K562 (cell line): ENCODE data around the gene DCAF11. TPM values are rescaled to one million over a fixed set of nuclear protein-coding genes. Genes with fewer than 3 reads are reported as not detected.

Source experiments
- ATAC-seq: fragments of 200-7000 bp; cut with Tn5 transposase; 3 replicates; pipeline ENCODE4 v1.9.1; 2020; ENCODE audit warnings: moderate library complexity
- BruUV-seq: library from RNA; stranded (reverse); fragments of 400-500 nt; replicated peaks from 2 replicates; lab custom pipeline; 2021; lab: Mats Ljungman, UMichigan
- CTCF ChIA-PET: fragments of 300-600 bp; formaldehyde crosslinking; extraction: SDS; loops from one replicate; lab custom pipeline; 2021; ENCODE audit warnings: low intra/inter-chr PET ratio; lab: Yijun Ruan, JAX
- POLR2A ChIA-PET: fragments of 300-600, 350-650 bp; sonication (Branson Sonifier 250); formaldehyde crosslinking; extraction: SDS; loops from one replicate; lab custom pipeline; 2021; ENCODE audit warnings: antibody characterized with exemption, inconsistent platforms; lab: Yijun Ruan, JAX
- DNase-seq, 4 experiments: peaks; one replicate each; pipeline versions ENCODE4 v3.0.0 to v3.0.0-alpha.2; 2011 to 2018; ENCODE audit warnings: low spot score in 3 of 4, mixed read lengths in 3 of 4; ENCODE audit errors: extremely low read depth in 1 of 4
- FAIRE-seq: peaks from 2 replicates; lab custom pipeline; 2011; peaks lifted over from hg19 to GRCh38; lab: Jason Lieb, UNC
- H2AFZ ChIP-seq: 2 replicates; pipeline ENCODE4 v1.6.0; 2011; ENCODE audit warnings: low read depth, low read length, control low read depth, inconsistent platforms
- H3K27ac ChIP-seq: fragments of 200-600 bp; 3 replicates; pipeline ENCODE4 v1.8.0; 2011; ENCODE audit warnings: low read depth, mild to moderate bottlenecking, control low read depth, inconsistent platforms, low read length, moderate library complexity, mixed read lengths; ENCODE audit errors: extremely low read depth
- H3K27me3 ChIP-seq, 2 experiments: fragments of 300-600 bp in 1 of 2; 2 replicates in 1 of 2; 3 replicates in 1 of 2; pipeline versions ENCODE4 v1.6.0 to v1.8.0; 2011; ENCODE audit warnings: inconsistent platforms in 2 of 2, low read length in 2 of 2, mild to moderate bottlenecking in 1 of 2, mixed read lengths in 1 of 2, moderate library complexity in 1 of 2; ENCODE audit not compliant: control insufficient read depth in 2 of 2, insufficient read depth in 2 of 2
- H3K36me3 ChIP-seq: fragments of 300-600 bp; 3 replicates; pipeline ENCODE4 v1.8.0; 2011; ENCODE audit warnings: mild to moderate bottlenecking, low read length, inconsistent platforms; ENCODE audit not compliant: control insufficient read depth, insufficient read depth
- H3K4me1 ChIP-seq, 2 experiments: fragments of 200-600 bp in 1 of 2; replicated peaks in 1 of 2; 2 replicates in 1 of 2; 3 replicates in 1 of 2; pipeline versions ENCODE4 v1.5.1 to v1.8.0; 2011; ENCODE audit warnings: inconsistent platforms in 2 of 2, low read length in 2 of 2, mild to moderate bottlenecking in 1 of 2, mixed read lengths in 1 of 2, moderate library complexity in 1 of 2; ENCODE audit not compliant: control insufficient read depth in 2 of 2, insufficient read depth in 2 of 2
- H3K4me2 ChIP-seq: 2 replicates; pipeline ENCODE4 v1.6.1; 2011; ENCODE audit warnings: low read length, control low read depth, inconsistent platforms, mixed read lengths; ENCODE audit not compliant: insufficient read depth
- H3K4me3 ChIP-seq: fragments of 200-600 bp; sonication (generic), shearing (Covaris generic); 2 replicates; pipeline ENCODE4 v1.5.1; 2016; ENCODE audit warnings: control low read depth, inconsistent platforms
- H3K79me2 ChIP-seq: fragments of 200-600 bp; 3 replicates; pipeline ENCODE4 v1.8.0; 2011; ENCODE audit warnings: low read length, inconsistent platforms; ENCODE audit not compliant: control insufficient read depth, insufficient read depth
- H3K9ac ChIP-seq, 2 experiments: 2 replicates each; pipeline versions ENCODE4 v1.6.0 to v1.6.1; 2011; ENCODE audit warnings: low read depth in 2 of 2, low read length in 2 of 2, control low read depth in 1 of 2, inconsistent platforms in 1 of 2, mild to moderate bottlenecking in 1 of 2, mixed read lengths in 1 of 2; ENCODE audit not compliant: insufficient read depth in 1 of 2
- H3K9me1 ChIP-seq: one replicate; pipeline ENCODE4 v1.6.0; 2011; ENCODE audit warnings: inconsistent platforms, mild to moderate bottlenecking, low read length, moderate library complexity; ENCODE audit not compliant: control insufficient read depth, insufficient read depth
- H3K9me3 ChIP-seq: replicated peaks from 2 replicates; pipeline ENCODE4 v1.5.1; 2011; ENCODE audit warnings: low read depth, low read length, inconsistent platforms; ENCODE audit not compliant: control insufficient read depth, insufficient read depth
- H4K20me1 ChIP-seq: replicated peaks from 2 replicates; pipeline ENCODE4 v1.6.1; 2011; ENCODE audit warnings: low read length, inconsistent platforms, mixed read lengths; ENCODE audit not compliant: control insufficient read depth, insufficient read depth
- KHSRP ChIP-seq: fragments of 450-650 bp; IDR thresholded peaks from 2 replicates; pipeline ENCODE4 v1.6.1; 2017
- POLR2G ChIP-seq: fragments of 200-400 bp; formaldehyde crosslinking; IDR thresholded peaks from 2 replicates; pipeline ENCODE4 v1.6.1; 2017; ENCODE audit warnings: low read depth, mild to moderate bottlenecking, antibody characterized with exemption, low read length, moderate library complexity
- WGBS: fragments of 100-300 bp; shearing (Covaris generic); methylation state at CpG from one replicate; pipeline ENCODE4 v1.1.6; 2016; ENCODE audit warnings: low coverage, mixed read lengths; ENCODE audit not compliant: insufficient coverage; ENCODE audit errors: missing lambda C conversion rate; 5-methylcytosine and 5-hydroxymethylcytosine counted together
- in situ Hi-C: fragments of 300-500 bp; cut with MboI; formaldehyde crosslinking; loops from 4 replicates; pipeline ENCODE4 v1.15.0; 2018; ENCODE audit warnings: inconsistent platforms, mixed read lengths
- intact Hi-C: fragments of 100-400 bp; cut with micrococcal nuclease; formaldehyde crosslinking; loops from 2 replicates; pipeline ENCODE4 v1.14.2; 2022
- microRNA-seq: library from miRNA; unstranded; fragments of <30 nt; microRNA quantifications from one replicate; pipeline ENCODE4, GENCODE V29; 2018; ENCODE audit warnings: borderline microRNAs expressed
- polyA plus RNA-seq, 8 experiments: library from polyadenylated mRNA; depleted of rRNA in 4 of 8; stranded (reverse) in 5 of 8; unstranded in 3 of 8; fragments of >200 nt; fragmentation: Nextera tagmentation in 2 of 8; fragmentation: Illumina TruSeq in 1 of 8; extraction: Ambion mirVana in 2 of 8; extraction: Trizol in 1 of 8; gene quantifications; 2 replicates each; pipeline versions ENCODE4 v1.2.1 to v1.2.3, GENCODE V29; 2011 to 2014; ENCODE audit warnings: inconsistent platforms in 1 of 8, missing spikeins in 1 of 8
- small RNA-seq: library from RNA; depleted of rRNA; stranded (forward); fragments of <200 nt; gene quantifications from one replicate; pipeline ENCODE3, GENCODE V24; 2014
- total RNA-seq, 7 experiments: library from RNA; depleted of rRNA in 6 of 7; stranded (reverse); fragments of >200 nt in 6 of 7; fragmentation: Illumina TruSeq in 2 of 7; extraction: Trizol in 2 of 7; gene quantifications; 2 replicates each; pipeline versions ENCODE4 v1.2.1 to v1.2.3, GENCODE V29; 2011 to 2021; ENCODE audit warnings: low replicate concordance in 1 of 7

DCAF11 gene
- total and polyA plus RNA-seq, 9 of the 15 experiments (the other 6 are each of a cell fraction or from before 2014, with no cell fraction given) = 8.5 to 46.2 (median 36.4) TPM

DNA sequence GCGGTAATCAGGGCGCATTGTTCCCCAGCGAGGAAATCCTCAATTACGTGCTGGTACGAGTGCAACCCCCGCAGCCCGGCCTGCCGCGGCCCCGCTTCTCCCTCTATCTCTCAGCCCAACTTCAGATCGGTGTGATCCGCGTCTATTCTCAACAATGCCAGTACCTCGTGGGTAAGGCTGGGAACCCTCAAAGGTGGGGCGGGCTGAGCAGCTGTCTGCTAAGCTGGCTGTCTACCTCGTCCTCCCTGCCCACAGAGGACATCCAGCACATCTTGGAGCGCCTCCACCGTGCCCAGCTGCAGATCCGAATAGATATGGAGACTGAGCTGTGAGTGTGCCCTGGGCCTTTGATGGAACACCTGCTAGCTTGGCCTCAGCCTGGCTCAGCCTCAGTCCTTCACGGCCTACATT, 58.3 kb downstream of the DCAF11 start:
- Histone ChIP-seq H3K4me1 (no peaks in the 10 kb centered on the region; a peak in 3 of 5 replicates), H2AFZ (no peak overlapping the region), H3K4me3 (no peak overlapping the region), H3K36me3 (no peaks in the 10 kb centered on the region; the same call in 1 of the 3 replicates), H4K20me1 (no peaks in the 10 kb centered on the region), H3K4me2 (no peak overlapping the region), H3K9ac (no peak overlapping the region), H3K27ac (no peak overlapping the region), H3K27me3 (no peaks in the 10 kb centered on the region), H3K9me1 (no peaks in the 10 kb centered on the region), H3K9me3 (no peaks in the 10 kb centered on the region), H3K79me2 (no peaks in the 10 kb centered on the region)
- DNase-seq = no peak
- CTCF ChIA-PET = no interaction called here
- intact Hi-C loops (no loop called here), in situ Hi-C loops (no loop called here)
- POLR2A ChIA-PET = interaction anchor here (1.1 to 1.3 kb wide), 2 partner anchors 12 to 37 kb away, joined by 3 to 7 read pairs; partner anchors contain the start of genes IRF9 and PSME1
- ATAC-seq = no peak
- WGBS = 70% methylated on average over 9 of the region's 20 CpGs
- FAIRE-seq = no peak
- no TSS peak for BruUV-seq
- no peak for TF ChIP-seq KHSRP
- TF ChIP-seq POLR2G = 0 out of 2 replicates have a peak, but pooled peaks have one; percentile 34

Small RNA genes within 50 kb of the gene (microRNA-seq; reads per million reads assigned to microRNA genes)
- not detected for gene MIR7703

Small RNA genes within 50 kb of the gene (small RNA-seq; reads per million reads assigned to genes)
- gene IRF9 (not detected), gene RNA5SP383 (3.2 reads per million, percentile 89 among the genes with 10 or more reads in this experiment)

Other genes with a start within 250 kb of the DCAF11 start
Only the 7 nearest of the 30 such genes appear.
- 30.4 and 37.6 TPM in 2 replicates for gene PCK2, start 20.5 kb upstream of the DCAF11 start, total RNA-seq (2014; rRNA removed)
- gene PCK2, start 20.5 kb upstream of the DCAF11 start, total RNA-seq (2014; rRNA removed; fragmentation: Illumina TruSeq; extraction: Trizol) = 12.0 and 13.6 TPM in 2 replicates
- 15.9 TPM in 2 replicates for gene PCK2, start 20.5 kb upstream of the DCAF11 start, total RNA-seq (2015; rRNA removed; fragmentation: Illumina TruSeq; extraction: Trizol)
- gene PCK2, start 20.5 kb upstream of the DCAF11 start, total RNA-seq (2021) = 55.8 and 60.9 TPM in 2 replicates
- 33.8 and 39.5 TPM in 2 replicates for gene PCK2, start 20.5 kb upstream of the DCAF11 start, polyA plus RNA-seq (2011; rRNA removed)
- 42.5 and 58.2 TPM in 2 replicates for gene PCK2, start 20.5 kb upstream of the DCAF11 start, polyA plus RNA-seq (2014; fragmentation: Illumina TruSeq; extraction: Trizol)
- 1 to 10 TPM; 3.3 to 6.6 TPM for gene PCK2, start 20.5 kb upstream of the DCAF11 start, polyA plus RNA-seq (2014; fragmentation: Nextera tagmentation; extraction: Ambion mirVana)
- 50.1 and 52.8 TPM in 2 replicates for gene PCK2, start 20.5 kb upstream of the DCAF11 start, polyA plus RNA-seq (2014; rRNA removed)
- gene NRL, start 172 bp downstream of the DCAF11 start, total RNA-seq (2014; rRNA removed) = 2.2 and 2.4 TPM in 2 replicates
- 0.48 and 0.65 TPM in 2 replicates for gene NRL, start 172 bp downstream of the DCAF11 start, total RNA-seq (2014; rRNA removed; fragmentation: Illumina TruSeq; extraction: Trizol)
- 1.5 and 1.8 TPM in 2 replicates for gene NRL, start 172 bp downstream of the DCAF11 start, total RNA-seq (2015; rRNA removed; fragmentation: Illumina TruSeq; extraction: Trizol)
- 2.4 and 2.7 TPM in 2 replicates for gene NRL, start 172 bp downstream of the DCAF11 start, total RNA-seq (2021)
- gene NRL, start 172 bp downstream of the DCAF11 start, polyA plus RNA-seq (2011; rRNA removed) = 1.0 and 1.5 TPM in 2 replicates
- 1.0 and 1.5 TPM in 2 replicates for gene NRL, start 172 bp downstream of the DCAF11 start, polyA plus RNA-seq (2014; fragmentation: Illumina TruSeq; extraction: Trizol)
- gene NRL, start 172 bp downstream of the DCAF11 start, polyA plus RNA-seq (2014; fragmentation: Nextera tagmentation; extraction: Ambion mirVana) = under 1 TPM in 1 of 2 experiments, not detected in 1; 0.07 TPM
- 1.9 and 2.0 TPM in 2 replicates for gene NRL, start 172 bp downstream of the DCAF11 start, polyA plus RNA-seq (2014; rRNA removed)
- gene FITM1, start 15.9 kb downstream of the DCAF11 start, total RNA-seq (2014; rRNA removed) = 0.09 TPM in 1 of 2 replicates, not detected in the other
- gene FITM1, start 15.9 kb downstream of the DCAF11 start, total RNA-seq (2014; rRNA removed; fragmentation: Illumina TruSeq; extraction: Trizol) = not detected in 2 replicates
- gene FITM1, start 15.9 kb downstream of the DCAF11 start, total RNA-seq (2015; rRNA removed; fragmentation: Illumina TruSeq; extraction: Trizol) = not detected in 2 replicates
- 0.20 TPM in 1 of 2 replicates, not detected in the other for gene FITM1, start 15.9 kb downstream of the DCAF11 start, total RNA-seq (2021)
- 0.11 TPM in 1 of 2 replicates, not detected in the other for gene FITM1, start 15.9 kb downstream of the DCAF11 start, polyA plus RNA-seq (2011; rRNA removed)
- gene FITM1, start 15.9 kb downstream of the DCAF11 start, polyA plus RNA-seq (2014; fragmentation: Illumina TruSeq; extraction: Trizol) = not detected in 2 replicates
- gene FITM1, start 15.9 kb downstream of the DCAF11 start, polyA plus RNA-seq (2014; fragmentation: Nextera tagmentation; extraction: Ambion mirVana) = not detected
- 0.20 TPM in 1 of 2 replicates, not detected in the other for gene FITM1, start 15.9 kb downstream of the DCAF11 start, polyA plus RNA-seq (2014; rRNA removed)
- 63.9 and 70.9 TPM in 2 replicates for gene PSME1, start 21.4 kb downstream of the DCAF11 start, total RNA-seq (2014; rRNA removed)
- gene PSME1, start 21.4 kb downstream of the DCAF11 start, total RNA-seq (2014; rRNA removed; fragmentation: Illumina TruSeq; extraction: Trizol) = 67.6 and 69.7 TPM in 2 replicates
- 71.4 TPM in 2 replicates for gene PSME1, start 21.4 kb downstream of the DCAF11 start, total RNA-seq (2015; rRNA removed; fragmentation: Illumina TruSeq; extraction: Trizol)
- 65.6 and 66.9 TPM in 2 replicates for gene PSME1, start 21.4 kb downstream of the DCAF11 start, total RNA-seq (2021)
- 20.3 and 28.1 TPM in 2 replicates for gene PSME1, start 21.4 kb downstream of the DCAF11 start, polyA plus RNA-seq (2011; rRNA removed)
- gene PSME1, start 21.4 kb downstream of the DCAF11 start, polyA plus RNA-seq (2014; fragmentation: Illumina TruSeq; extraction: Trizol) = 67.5 and 74.0 TPM in 2 replicates
- 100 to 1,000 TPM; 163 to 180 TPM for gene PSME1, start 21.4 kb downstream of the DCAF11 start, polyA plus RNA-seq (2014; fragmentation: Nextera tagmentation; extraction: Ambion mirVana)
- 42.4 and 51.2 TPM in 2 replicates for gene PSME1, start 21.4 kb downstream of the DCAF11 start, polyA plus RNA-seq (2014; rRNA removed)
- gene EMC9, start 26.8 kb downstream of the DCAF11 start, total RNA-seq (2014; rRNA removed) = 13.0 and 15.6 TPM in 2 replicates
- gene EMC9, start 26.8 kb downstream of the DCAF11 start, total RNA-seq (2014; rRNA removed; fragmentation: Illumina TruSeq; extraction: Trizol) = 4.1 and 5.7 TPM in 2 replicates
- gene EMC9, start 26.8 kb downstream of the DCAF11 start, total RNA-seq (2015; rRNA removed; fragmentation: Illumina TruSeq; extraction: Trizol) = 7.8 and 8.9 TPM in 2 replicates
- 13.2 and 13.3 TPM in 2 replicates for gene EMC9, start 26.8 kb downstream of the DCAF11 start, total RNA-seq (2021)
- gene EMC9, start 26.8 kb downstream of the DCAF11 start, polyA plus RNA-seq (2011; rRNA removed) = 8.1 and 10.0 TPM in 2 replicates
- 7.3 and 10.0 TPM in 2 replicates for gene EMC9, start 26.8 kb downstream of the DCAF11 start, polyA plus RNA-seq (2014; fragmentation: Illumina TruSeq; extraction: Trizol)
- gene EMC9, start 26.8 kb downstream of the DCAF11 start, polyA plus RNA-seq (2014; fragmentation: Nextera tagmentation; extraction: Ambion mirVana) = 1 to 10 TPM; 3.1 to 4.5 TPM
- 12.4 and 13.3 TPM in 2 replicates for gene EMC9, start 26.8 kb downstream of the DCAF11 start, polyA plus RNA-seq (2014; rRNA removed)
- gene PSME2, start 31.8 kb downstream of the DCAF11 start, total RNA-seq (2014; rRNA removed) = 130 and 163 TPM in 2 replicates
- 150 and 153 TPM in 2 replicates for gene PSME2, start 31.8 kb downstream of the DCAF11 start, total RNA-seq (2014; rRNA removed; fragmentation: Illumina TruSeq; extraction: Trizol)
- 159 and 161 TPM in 2 replicates for gene PSME2, start 31.8 kb downstream of the DCAF11 start, total RNA-seq (2015; rRNA removed; fragmentation: Illumina TruSeq; extraction: Trizol)
- 111 and 121 TPM in 2 replicates for gene PSME2, start 31.8 kb downstream of the DCAF11 start, total RNA-seq (2021)
- 109 and 134 TPM in 2 replicates for gene PSME2, start 31.8 kb downstream of the DCAF11 start, polyA plus RNA-seq (2011; rRNA removed)
- gene PSME2, start 31.8 kb downstream of the DCAF11 start, polyA plus RNA-seq (2014; fragmentation: Illumina TruSeq; extraction: Trizol) = 161 and 169 TPM in 2 replicates
- gene PSME2, start 31.8 kb downstream of the DCAF11 start, polyA plus RNA-seq (2014; fragmentation: Nextera tagmentation; extraction: Ambion mirVana) = 100 to 1,000 TPM; 540 to 579 TPM
- 169 and 208 TPM in 2 replicates for gene PSME2, start 31.8 kb downstream of the DCAF11 start, polyA plus RNA-seq (2014; rRNA removed)
- gene RNF31, start 32.7 kb downstream of the DCAF11 start, total RNA-seq (2014; rRNA removed) = 35.7 and 42.0 TPM in 2 replicates
- 14.2 and 16.4 TPM in 2 replicates for gene RNF31, start 32.7 kb downstream of the DCAF11 start, total RNA-seq (2014; rRNA removed; fragmentation: Illumina TruSeq; extraction: Trizol)
- gene RNF31, start 32.7 kb downstream of the DCAF11 start, total RNA-seq (2015; rRNA removed; fragmentation: Illumina TruSeq; extraction: Trizol) = 19.1 and 19.2 TPM in 2 replicates
- gene RNF31, start 32.7 kb downstream of the DCAF11 start, total RNA-seq (2021) = 40.4 and 47.6 TPM in 2 replicates
- gene RNF31, start 32.7 kb downstream of the DCAF11 start, polyA plus RNA-seq (2011; rRNA removed) = 10.4 and 10.9 TPM in 2 replicates
- gene RNF31, start 32.7 kb downstream of the DCAF11 start, polyA plus RNA-seq (2014; fragmentation: Illumina TruSeq; extraction: Trizol) = 24.3 and 37.9 TPM in 2 replicates
- gene RNF31, start 32.7 kb downstream of the DCAF11 start, polyA plus RNA-seq (2014; fragmentation: Nextera tagmentation; extraction: Ambion mirVana) = 1 to 10 TPM; 3.1 to 6.1 TPM
- 28.8 and 33.2 TPM in 2 replicates for gene RNF31, start 32.7 kb downstream of the DCAF11 start, polyA plus RNA-seq (2014; rRNA removed)